D721Med (cell line): ENCODE measurements around the gene CHGA.

Source experiments
- DNase-seq: peaks from one replicate; pipeline ENCODE4 v3.0.0; 2011; ENCODE audit warnings: low spot score; ENCODE audit not compliant: insufficient read length
- FAIRE-seq: peaks from 2 replicates; lab custom pipeline; 2011; peaks lifted over from hg19 to GRCh38; lab: Jason Lieb, UNC
- TF ChIP-seq, protein P1 (sequence below): IDR thresholded peaks from 2 replicates; pipeline ENCODE4 v1.5.1; 2012; ENCODE audit warnings: mild to moderate bottlenecking, control low read depth; ENCODE audit not compliant: insufficient read depth; ENCODE audit errors: missing control alignments

The CHGA gene

DNA sequence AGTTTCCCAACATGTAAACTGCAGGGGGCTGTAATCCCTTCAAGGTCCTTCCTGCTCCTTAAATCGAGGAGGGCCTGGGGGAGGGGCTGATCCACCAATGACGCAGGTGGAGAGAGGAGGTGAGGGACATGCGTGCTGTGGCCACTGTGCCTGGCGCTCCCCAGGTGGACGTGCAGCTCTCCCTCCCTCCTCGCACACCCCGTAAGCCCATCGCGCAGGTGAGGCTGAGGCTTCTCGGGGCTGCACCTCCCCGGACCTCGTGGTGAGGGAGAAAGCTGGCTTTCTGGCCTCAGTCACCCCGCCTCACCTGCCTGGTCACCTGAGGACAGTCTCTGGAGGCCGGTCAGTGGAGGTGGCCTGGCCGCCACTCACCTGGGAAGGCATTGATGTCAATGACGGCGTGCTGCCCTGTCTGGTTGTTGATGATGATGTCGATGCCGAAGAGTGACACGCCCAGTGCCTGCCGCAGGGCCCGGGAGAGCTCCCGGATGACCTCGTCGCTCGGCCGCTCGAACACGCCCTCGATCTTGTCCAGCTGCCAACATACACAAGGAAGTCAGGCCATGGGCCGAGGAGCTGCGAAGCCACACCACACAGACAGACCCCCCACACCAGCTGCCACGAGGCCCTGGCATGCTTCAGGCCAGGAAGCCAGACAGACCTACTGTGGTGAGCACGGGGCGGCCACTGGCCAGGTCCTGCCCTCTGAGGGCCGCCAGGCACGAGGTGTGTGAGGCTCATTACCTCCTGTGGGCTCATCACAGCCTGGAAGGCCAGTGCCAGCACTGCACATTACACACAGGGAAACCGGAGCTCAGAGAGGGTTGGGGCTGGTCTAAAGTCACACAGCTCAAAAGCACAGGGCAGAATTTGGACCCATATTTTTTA lies 23.3 kb downstream of the CHGA start:
- DNase-seq (no peak), FAIRE-seq (no peak)
- TF ChIP-seq, protein P1, sequence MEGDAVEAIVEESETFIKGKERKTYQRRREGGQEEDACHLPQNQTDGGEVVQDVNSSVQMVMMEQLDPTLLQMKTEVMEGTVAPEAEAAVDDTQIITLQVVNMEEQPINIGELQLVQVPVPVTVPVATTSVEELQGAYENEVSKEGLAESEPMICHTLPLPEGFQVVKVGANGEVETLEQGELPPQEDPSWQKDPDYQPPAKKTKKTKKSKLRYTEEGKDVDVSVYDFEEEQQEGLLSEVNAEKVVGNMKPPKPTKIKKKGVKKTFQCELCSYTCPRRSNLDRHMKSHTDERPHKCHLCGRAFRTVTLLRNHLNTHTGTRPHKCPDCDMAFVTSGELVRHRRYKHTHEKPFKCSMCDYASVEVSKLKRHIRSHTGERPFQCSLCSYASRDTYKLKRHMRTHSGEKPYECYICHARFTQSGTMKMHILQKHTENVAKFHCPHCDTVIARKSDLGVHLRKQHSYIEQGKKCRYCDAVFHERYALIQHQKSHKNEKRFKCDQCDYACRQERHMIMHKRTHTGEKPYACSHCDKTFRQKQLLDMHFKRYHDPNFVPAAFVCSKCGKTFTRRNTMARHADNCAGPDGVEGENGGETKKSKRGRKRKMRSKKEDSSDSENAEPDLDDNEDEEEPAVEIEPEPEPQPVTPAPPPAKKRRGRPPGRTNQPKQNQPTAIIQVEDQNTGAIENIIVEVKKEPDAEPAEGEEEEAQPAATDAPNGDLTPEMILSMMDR, result no peak

DNA sequence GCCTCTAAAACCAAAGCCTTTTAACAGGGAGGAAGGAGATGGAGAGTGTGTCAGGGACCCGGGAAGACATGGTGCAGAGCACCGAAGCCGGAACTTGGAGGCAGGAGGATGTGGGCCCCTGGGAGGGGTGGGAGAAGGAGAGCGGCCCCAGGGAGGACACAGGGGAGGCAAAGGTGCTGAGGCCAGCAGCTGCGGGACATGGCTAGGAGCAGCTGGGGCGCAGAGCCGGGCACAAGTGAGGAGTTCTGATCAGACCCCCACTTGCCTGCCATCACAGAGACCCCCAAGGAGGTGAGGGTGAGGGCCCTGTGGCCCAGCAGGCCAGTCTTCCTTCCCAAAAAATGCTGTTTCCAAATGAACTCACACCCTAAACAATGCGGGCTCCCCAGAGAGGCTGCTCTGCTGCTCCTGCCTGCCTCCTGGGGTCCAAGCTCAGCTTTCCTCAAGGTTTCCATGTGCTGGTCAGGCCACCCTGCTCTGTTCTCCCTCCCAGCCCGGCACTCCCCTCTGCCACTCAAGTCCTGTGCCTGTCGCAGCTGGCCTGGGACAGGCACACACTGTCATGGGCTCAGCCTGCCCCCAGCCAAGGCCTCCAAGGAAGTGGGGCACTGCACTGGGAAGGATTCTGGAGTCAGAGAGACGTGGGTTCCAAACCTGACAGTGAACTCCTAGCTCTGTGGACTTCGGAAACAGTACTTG lies 24.0 kb downstream of the CHGA start:
- no peak for DNase-seq
- FAIRE-seq, result no peak
- TF ChIP-seq, protein P1, result no peak

DNA sequence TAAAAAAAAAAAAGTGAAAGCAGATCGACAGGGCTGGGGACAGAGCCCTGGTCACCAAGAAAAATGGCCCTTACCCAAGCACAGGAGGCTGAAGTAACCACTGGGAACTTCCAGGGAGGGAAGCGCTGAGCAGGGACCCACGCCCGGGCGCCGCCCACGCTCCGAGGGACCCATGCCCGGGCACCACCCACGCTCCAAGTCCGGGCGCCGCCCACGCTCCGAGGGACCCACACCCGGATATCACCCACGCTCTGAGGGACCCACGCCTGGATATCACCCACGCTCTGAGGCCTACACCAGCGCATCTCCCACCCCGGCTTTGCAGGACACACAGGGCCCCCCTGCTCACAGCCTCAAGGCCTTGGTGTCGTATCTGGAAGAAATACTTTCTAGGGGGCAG lies 25.7 kb downstream of the CHGA start:
- FAIRE-seq (no peak), DNase-seq (no peak)
- TF ChIP-seq, protein P1, result no peak

DNA sequence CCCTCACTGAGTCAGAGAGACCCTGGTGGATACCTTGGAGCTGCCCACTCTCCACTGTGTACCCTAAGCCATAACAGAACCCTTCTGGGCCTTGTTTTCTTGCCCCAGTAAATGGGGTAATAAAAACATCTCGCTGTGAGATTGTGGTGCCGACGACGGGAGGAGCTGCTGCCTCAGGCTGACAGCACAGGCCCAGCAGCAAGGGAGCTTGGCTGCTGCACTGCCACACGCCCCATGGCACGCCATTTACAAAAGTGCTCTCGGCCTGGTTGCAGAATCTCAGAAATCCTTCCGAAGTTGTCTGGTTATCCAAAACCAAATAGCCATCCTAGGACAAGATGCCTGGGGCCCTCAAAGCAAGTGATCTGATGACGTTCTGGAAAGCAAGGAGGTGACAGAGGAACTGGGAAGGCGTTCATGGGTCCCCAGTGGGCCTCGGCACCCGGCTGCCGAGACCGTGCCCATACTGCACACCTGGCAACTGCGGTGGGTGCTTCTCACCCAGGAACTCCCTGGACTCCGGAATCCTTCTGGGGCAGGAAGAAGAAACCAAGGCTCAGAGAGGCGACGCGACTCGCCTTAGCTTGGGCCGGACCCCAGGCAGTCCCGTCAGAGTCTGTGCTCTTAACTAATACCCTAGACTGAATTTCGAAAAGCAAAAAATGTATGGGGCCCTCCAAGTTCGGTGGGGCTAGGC lies 26.7 kb downstream of the CHGA start:
- FAIRE-seq (no peak), DNase-seq (no peak)
- TF ChIP-seq, protein P1, result no peak

DNA sequence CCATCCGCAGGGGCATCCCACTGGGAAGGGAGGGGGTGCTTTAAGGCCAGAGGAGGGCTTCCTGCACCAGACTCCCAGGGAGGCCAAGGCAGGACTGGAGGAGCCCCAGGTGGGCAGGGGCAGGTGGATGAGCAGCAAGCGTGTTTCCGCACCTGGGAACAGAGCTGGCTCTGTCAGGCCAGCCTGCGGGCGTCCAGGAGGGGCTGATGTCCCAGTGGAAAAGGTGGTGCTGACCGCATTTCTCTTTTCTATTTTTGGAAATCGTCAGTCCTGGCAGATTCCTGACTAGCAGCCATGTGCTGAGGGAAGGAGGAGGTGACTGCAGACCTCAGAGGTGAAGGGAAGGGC lies 27.2 kb downstream of the CHGA start:
- FAIRE-seq (no peak), DNase-seq (no peak)
- TF ChIP-seq, protein P1, result no peak

DNA sequence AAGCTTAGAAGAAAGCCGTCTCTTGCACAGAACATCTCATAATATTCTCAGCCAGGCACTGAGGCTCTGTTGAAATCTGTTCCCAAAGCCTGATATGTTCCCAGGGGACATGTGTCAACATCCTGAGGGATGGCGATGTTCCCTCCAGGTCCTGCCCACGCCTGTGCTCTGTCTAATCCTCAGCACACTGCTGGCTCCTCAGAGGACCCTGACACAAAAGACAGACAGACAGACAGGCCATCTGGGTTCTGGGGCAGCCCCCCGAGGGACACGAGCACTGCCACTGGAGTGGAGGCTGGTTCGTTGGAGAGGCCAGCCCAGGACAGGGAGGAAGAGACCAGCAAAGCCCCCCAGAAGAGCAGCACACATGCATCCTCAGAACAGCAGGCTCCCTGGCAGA lies 27.8 kb downstream of the CHGA start:
- TF ChIP-seq, protein P1, result no peak
- DNase-seq (no peak), FAIRE-seq (no peak)

DNA sequence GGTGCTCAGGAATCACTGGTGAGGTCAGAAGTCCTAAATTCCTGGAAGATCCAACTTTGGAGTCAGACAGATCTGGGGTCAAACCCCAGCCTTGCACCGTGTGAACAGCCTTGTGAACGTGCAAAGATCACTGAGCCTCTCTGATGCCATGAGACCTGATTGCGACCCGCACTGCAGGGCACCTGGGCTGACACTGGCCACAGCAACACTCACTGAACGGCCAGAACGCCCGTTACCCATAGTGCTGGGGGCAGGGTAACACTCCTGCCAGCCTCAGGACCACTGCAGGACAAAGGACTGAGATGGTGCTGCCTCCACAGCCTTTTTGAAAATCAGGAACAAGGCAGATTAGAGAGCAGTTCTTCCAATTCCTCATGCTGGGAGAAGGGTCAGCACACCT lies 28.3 kb downstream of the CHGA start:
- FAIRE-seq (no peak), DNase-seq (no peak)
- TF ChIP-seq, protein P1, result no peak
